22Rv1 (cell line): Measurements from ENCODE around the gene NOS3.

Experiments
- H3K27ac ChIP-seq: fragments of 450-650 bp; 2 replicates; pipeline ENCODE4 v1.5.1; 2017
- CTCF ChIP-seq: fragments of 450-650 bp; IDR thresholded peaks from 2 replicates; pipeline ENCODE4 v1.5.1; 2017; ENCODE audit warnings: mild to moderate bottlenecking
- ZFX ChIP-seq: fragments of 450-650 bp; IDR thresholded peaks from 2 replicates; pipeline ENCODE4 v1.6.1; 2017; ENCODE audit warnings: antibody characterized with exemption, borderline replicate concordance

Gene NOS3

GRCh38 chr7:151013356-151013732 lies 22.5 kb downstream of the NOS3 start:
- TF ChIP-seq CTCF, result no peak
- no peak for TF ChIP-seq ZFX
- H3K27ac ChIP-seq, result no peak overlapping the region

DNA sequence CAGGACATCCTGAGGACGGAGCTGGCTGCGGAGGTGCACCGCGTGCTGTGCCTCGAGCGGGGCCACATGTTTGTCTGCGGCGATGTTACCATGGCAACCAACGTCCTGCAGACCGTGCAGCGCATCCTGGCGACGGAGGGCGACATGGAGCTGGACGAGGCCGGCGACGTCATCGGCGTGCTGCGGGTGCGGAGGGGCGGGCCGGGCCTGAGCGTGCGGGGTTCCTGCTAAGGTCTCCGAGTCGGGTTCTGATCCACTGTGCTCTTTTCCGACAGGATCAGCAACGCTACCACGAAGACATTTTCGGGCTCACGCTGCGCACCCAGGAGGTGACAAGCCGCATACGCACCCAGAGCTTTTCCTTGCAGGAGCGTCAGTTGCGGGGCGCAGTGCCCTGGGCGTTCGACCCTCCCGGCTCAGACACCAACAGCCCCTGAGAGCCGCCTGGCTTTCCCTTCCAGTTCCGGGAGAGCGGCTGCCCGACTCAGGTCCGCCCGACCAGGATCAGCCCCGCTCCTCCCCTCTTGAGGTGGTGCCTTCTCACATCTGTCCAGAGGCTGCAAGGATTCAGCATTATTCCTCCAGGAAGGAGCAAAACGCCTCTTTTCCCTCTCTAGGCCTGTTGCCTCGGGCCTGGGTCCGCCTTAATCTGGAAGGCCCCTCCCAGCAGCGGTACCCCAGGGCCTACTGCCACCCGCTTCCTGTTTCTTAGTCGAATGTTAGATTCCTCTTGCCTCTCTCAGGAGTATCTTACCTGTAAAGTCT lies 23.1 kb downstream of the NOS3 start:
- H3K27ac ChIP-seq, result no peak overlapping the region
- TF ChIP-seq ZFX (no peak), CTCF (no peak)

DNA sequence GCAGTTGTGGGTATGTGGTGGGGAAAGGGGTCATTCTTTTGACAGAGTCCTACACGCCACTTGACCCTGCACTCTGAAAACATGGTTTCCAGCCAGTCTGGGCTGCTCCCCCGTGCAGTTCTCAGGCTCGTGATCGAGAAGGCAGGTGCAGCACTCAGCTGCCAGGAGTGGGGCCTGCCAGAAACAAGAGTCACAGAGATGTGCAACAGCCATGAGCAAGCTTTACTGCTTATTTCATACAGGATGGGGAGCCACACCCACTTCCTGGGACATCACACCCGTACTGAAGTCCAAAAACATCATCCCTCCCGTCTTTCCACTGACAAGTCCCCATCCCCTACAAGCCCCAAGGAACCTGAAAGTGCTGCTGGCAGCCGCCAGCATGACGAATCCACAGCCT lies 24.1 kb downstream of the NOS3 start:
- H3K27ac ChIP-seq, result no peak overlapping the region
- no peak for TF ChIP-seq ZFX
- no peak for TF ChIP-seq CTCF

DNA sequence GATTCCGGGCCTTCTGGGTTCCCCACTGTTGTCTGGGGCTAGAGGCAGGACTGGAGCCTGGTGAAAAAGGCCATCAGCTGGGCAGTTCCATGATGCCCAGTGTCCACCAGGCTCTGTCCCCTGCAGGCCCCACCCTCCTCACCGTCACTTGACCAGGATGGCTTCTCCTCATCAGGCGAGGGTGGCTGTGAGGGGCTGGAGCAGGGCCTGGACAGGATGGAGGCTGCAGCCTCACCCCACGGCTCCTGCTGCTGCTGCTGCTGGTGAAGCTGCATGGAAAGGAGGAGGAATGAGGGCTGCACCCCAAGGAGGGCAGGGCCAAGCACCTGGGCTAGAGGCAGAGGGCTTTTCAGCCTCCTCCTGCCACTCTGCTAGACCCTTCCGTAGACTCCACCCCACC lies 25.1 kb downstream of the NOS3 start:
- TF ChIP-seq ZFX (no peak), CTCF (no peak)
- H3K27ac ChIP-seq, result no peak overlapping the region

- no peak overlapping the region for H3K27ac ChIP-seq
- TF ChIP-seq ZFX, result no peak
- no peak for TF ChIP-seq CTCF
Observed at GRCh38 chr7:151016505-151016904, 25.7 kb downstream of the NOS3 start.

GRCh38 chr7:151016942-151017341 lies 26.1 kb downstream of the NOS3 start:
- TF ChIP-seq CTCF, result no peak
- TF ChIP-seq ZFX, result no peak
- no peak overlapping the region for H3K27ac ChIP-seq

GRCh38 chr7:151017370-151017952 lies 26.6 kb downstream of the NOS3 start:
- TF ChIP-seq CTCF (no peak), ZFX (no peak)

More at GRCh38 chr7:151017370-151017952, 26.6 kb downstream of the NOS3 start:
- no peak overlapping the region for H3K27ac ChIP-seq
